Small intestine (tissue), 7 donors: ENCODE measurements around the gene GRAMD2A. TPM values are rescaled to one million over a fixed set of nuclear protein-coding genes. Genes with fewer than 3 reads are reported as not detected.
A peak's percentile ranks its signal among the peaks of the same experiment; 100 is the strongest.

Source experiments
- DNase-seq, 2 donors: peaks; one replicate each; pipeline versions ENCODE4 v3.0.0 to v3.0.0-alpha.2; 2013
- FAIRE-seq: peaks from 2 replicates; lab custom pipeline; 2012; peaks lifted over from hg19 to GRCh38; lab: Jason Lieb, UNC
- H3K27ac ChIP-seq, 3 donors: one replicate each; pipeline ENCODE4 v1.5.1; 2013; ENCODE audit warnings: low read length in 2 of 3, mild to moderate bottlenecking in 2 of 3, control low read depth in 1 of 3, inconsistent platforms in 1 of 3, low read depth in 1 of 3, moderate library complexity in 1 of 3
- H3K27me3 ChIP-seq, 3 donors: one replicate each; pipeline ENCODE4 v1.6.1; 2013; ENCODE audit warnings: low read length in 3 of 3, inconsistent platforms in 1 of 3; ENCODE audit not compliant: control insufficient read depth in 3 of 3, insufficient read depth in 3 of 3
- H3K36me3 ChIP-seq, 3 donors: one replicate each; pipeline ENCODE4 v1.6.1; 2013; ENCODE audit warnings: low read length in 3 of 3, inconsistent platforms in 1 of 3, low read depth in 1 of 3, mild to moderate bottlenecking in 1 of 3, moderate library complexity in 1 of 3; ENCODE audit not compliant: control insufficient read depth in 3 of 3, insufficient read depth in 2 of 3
- H3K4me1 ChIP-seq, 3 donors: one replicate each; pipeline ENCODE4 v1.6.1; 2013; ENCODE audit warnings: low read length in 2 of 3, inconsistent platforms in 1 of 3, low read depth in 1 of 3, mild to moderate bottlenecking in 1 of 3, moderate library complexity in 1 of 3; ENCODE audit not compliant: control insufficient read depth in 3 of 3, insufficient read depth in 2 of 3
- H3K4me3 ChIP-seq, 3 donors: one replicate each; pipeline ENCODE4 v1.5.1; 2013; ENCODE audit warnings: low read length in 3 of 3, control low read depth in 1 of 3, inconsistent platforms in 1 of 3, low read depth in 1 of 3, mild to moderate bottlenecking in 1 of 3, moderate library complexity in 1 of 3
- H3K9me3 ChIP-seq, 2 donors: one replicate each; pipeline ENCODE4 v1.6.1; 2013; ENCODE audit warnings: low read depth in 1 of 2, low read length in 1 of 2; ENCODE audit not compliant: control insufficient read depth in 2 of 2, insufficient read depth in 1 of 2
- WGBS, 3 donors: extraction: QIAGEN DNeasy Blood & Tissue Kit; methylation state at CpG; one replicate each; pipeline ENCODE4 v1.1.7; 2013; 5-methylcytosine and 5-hydroxymethylcytosine counted together
- polyA plus RNA-seq, 4 donors: library from polyadenylated mRNA; stranded (reverse) in 3 of 4; unstranded in 1 of 4; fragments of 200-250 nt in 3 of 4; fragments of 120-200 nt in 1 of 4; gene quantifications; one replicate each; pipeline versions ENCODE4 v1.2.1 to v1.2.3, GENCODE V29; 2013
- donor health status: healthy with polysubstance abuse.
- donor health status: control.
- donor health status: control.
- donor health status: Bipolar disorder and iron deficiency.
- donor health status: healthy.

Gene GRAMD2A
- polyA plus RNA-seq, 4 donors = 0.67 to 10.1 (median 4.2) TPM

- Histone ChIP-seq H3K9me3 (no peaks in the 10 kb centered on the region), H3K4me3 (no peak overlapping the region), H3K27me3 (no peaks in the 10 kb centered on the region), H3K27ac (peak overlapping the region; percentile 33 to 85 (median 57)), H3K36me3 (peaks cover 0 to 17% (median 0%) of the 10 kb centered on the region in 3 donors), H3K4me1 (peaks cover 13 to 31% (median 19%) of the 10 kb centered on the region in 3 donors)
- WGBS, 3 donors = 57 to 78% (median 60%) methylated on average over 4 of the region's 4 CpGs
- FAIRE-seq = no peak
- DNase-seq = no peak
These were observed 30.1 kb upstream of the GRAMD2A start for GRCh38 chr15:72227720-72228119.

GRCh38 chr15:72227192-72227586 is 29.6 kb upstream of the GRAMD2A start:
- Histone ChIP-seq H3K4me1 (peaks cover 17 to 26% (median 20%) of the 10 kb centered on the region in 3 donors), H3K27ac (peak overlapping the region; percentile 48 to 85 (median 57)), H3K27me3 (no peaks in the 10 kb centered on the region), H3K9me3 (no peaks in the 10 kb centered on the region), H3K4me3 (no peak overlapping the region), H3K36me3 (peaks cover 0 to 22% (median 0%) of the 10 kb centered on the region in 3 donors)
- DNase-seq (peak; percentile 61 to 78), FAIRE-seq (no peak)
- WGBS, 3 donors = 16 to 30% (median 17%) methylated on average over 8 of the region's 8 CpGs

GRCh38 chr15:72223278-72223677 is 25.7 kb upstream of the GRAMD2A start:
- peaks cover 13 to 40% (median 16%) of the 10 kb centered on the region in 3 donors for H3K4me1 ChIP-seq
- H3K9me3 ChIP-seq = no peaks in the 10 kb centered on the region
- H3K36me3 ChIP-seq = peaks cover 0 to 33% (median 6%) of the 10 kb centered on the region in 3 donors
- H3K27ac ChIP-seq = no peak overlapping the region
- no peak overlapping the region for H3K4me3 ChIP-seq
- DNase-seq = no peak
- FAIRE-seq = no peak
- no peaks in the 10 kb centered on the region for H3K27me3 ChIP-seq
- 89 to 91% (median 91%) methylated on average over 10 of the region's 10 CpGs for WGBS, 3 donors

GRCh38 chr15:72222393-72222792 is 24.8 kb upstream of the GRAMD2A start:
- Histone ChIP-seq H3K9me3 (no peaks in the 10 kb centered on the region), H3K27me3 (no peaks in the 10 kb centered on the region), H3K4me1 (peaks cover 11 to 40% (median 11%) of the 10 kb centered on the region in 3 donors), H3K27ac (peak overlapping the region in 1 of 3 donors; percentile 58), H3K4me3 (no peak overlapping the region), H3K36me3 (peaks cover 2 to 39% (median 7%) of the 10 kb centered on the region in 3 donors)
- WGBS, 3 donors = 65 to 84% (median 73%) methylated on average over 4 of the region's 4 CpGs
- no peak for FAIRE-seq
- DNase-seq = peak in 1 of 2 donors; percentile 68

GRCh38 chr15:72220687-72221086 is 23.1 kb upstream of the GRAMD2A start:
- H3K4me1 ChIP-seq = peaks cover 3 to 40% (median 10%) of the 10 kb centered on the region in 3 donors
- H3K27me3 ChIP-seq = no peaks in the 10 kb centered on the region
- no peaks in the 10 kb centered on the region for H3K9me3 ChIP-seq
- H3K4me3 ChIP-seq = no peak overlapping the region
- peak overlapping the region in 1 of 3 donors; percentile 26 for H3K27ac ChIP-seq
- H3K36me3 ChIP-seq = peaks cover 9 to 53% (median 11%) of the 10 kb centered on the region in 3 donors
- 73 to 81% (median 78%) methylated on average over 1 of the region's 1 CpG for WGBS, 3 donors
- DNase-seq (no peak), FAIRE-seq (no peak)

GRCh38 chr15:72217216-72217615 is 19.6 kb upstream of the GRAMD2A start:
- FAIRE-seq (no peak), DNase-seq (no peak)
- peaks cover 14 to 52% (median 16%) of the 10 kb centered on the region in 3 donors for H3K36me3 ChIP-seq
- peak overlapping the region in 1 of 3 donors; percentile 58 for H3K27ac ChIP-seq
- H3K9me3 ChIP-seq = no peaks in the 10 kb centered on the region
- no peak overlapping the region for H3K4me3 ChIP-seq
- no peaks in the 10 kb centered on the region for H3K27me3 ChIP-seq
- peaks cover 1 to 49% (median 6%) of the 10 kb centered on the region in 3 donors for H3K4me1 ChIP-seq
- 85 to 86% (median 85%) methylated on average over 4 of the region's 4 CpGs for WGBS, 3 donors

GRCh38 chr15:72216079-72216478 is 18.5 kb upstream of the GRAMD2A start:
- WGBS, 3 donors = 14 to 63% (median 42%) methylated on average over 1 of the region's 1 CpG
- Histone ChIP-seq H3K9me3 (no peaks in the 10 kb centered on the region), H3K36me3 (peaks cover 17 to 61% (median 21%) of the 10 kb centered on the region in 3 donors), H3K27ac (peak overlapping the region; percentile 21 to 58 (median 53)), H3K4me3 (no peak overlapping the region), H3K4me1 (peaks cover 0 to 54% (median 5%) of the 10 kb centered on the region in 3 donors), H3K27me3 (no peaks in the 10 kb centered on the region)
- peak; percentile 73 to 83 for DNase-seq
- FAIRE-seq = no peak

- Histone ChIP-seq H3K27ac (no peak overlapping the region), H3K4me1 (peaks cover 0 to 9% (median 0%) of the 10 kb centered on the region in 3 donors), H3K36me3 (peaks cover 21 to 86% (median 35%) of the 10 kb centered on the region in 3 donors), H3K27me3 (no peaks in the 10 kb centered on the region), H3K4me3 (no peak overlapping the region), H3K9me3 (no peaks in the 10 kb centered on the region)
- FAIRE-seq (no peak), DNase-seq (no peak)
These were observed 10.0 kb upstream of the GRAMD2A start for GRCh38 chr15:72207558-72208085.
